GM13977 (cell line): ENCODE results near the gene LPP.

Source experiments
- DNase-seq: peaks from one replicate; pipeline ENCODE4 v3.0.0; 2012; ENCODE audit warnings: low spot score
- in situ Hi-C: fragments of 300-500 bp; cut with MboI; formaldehyde crosslinking; loops from one replicate; pipeline ENCODE4 v1.12.0; 2022; ENCODE audit warnings: low sequenced_read_pairs, low pct_unique_long_range_greater_than_20kb, mixed read lengths, inconsistent platforms; ENCODE audit not compliant: unreplicated experiment
- TF ChIP-seq, protein P1 (sequence below): IDR thresholded peaks from 2 replicates; pipeline ENCODE4 v1.5.1; 2012; ENCODE audit warnings: mild to moderate bottlenecking, control low read depth; ENCODE audit not compliant: insufficient read depth; ENCODE audit errors: extremely low read depth, missing control alignments

The LPP gene

DNA sequence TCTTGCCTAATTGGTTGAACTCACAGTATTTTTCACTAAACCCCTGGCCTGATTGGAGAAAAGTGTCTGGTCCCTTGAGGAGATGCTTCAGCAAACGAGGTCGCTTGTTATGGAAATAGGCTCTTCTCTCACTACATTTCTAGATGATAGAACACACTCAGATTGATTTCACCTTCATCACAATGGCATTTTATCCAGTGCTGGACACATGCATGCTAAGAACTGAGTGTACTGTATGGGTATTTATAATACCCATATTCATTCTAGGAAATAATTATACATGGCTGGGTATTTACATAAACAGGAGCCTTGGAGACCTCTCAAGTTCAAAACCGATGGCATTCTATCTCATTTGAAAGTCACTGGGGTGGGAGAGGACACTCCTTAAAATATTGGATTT is 444.9 kb downstream of the LPP start:
- in situ Hi-C loops: no loop called here
- DNase-seq: no peak
- TF ChIP-seq, protein P1, sequence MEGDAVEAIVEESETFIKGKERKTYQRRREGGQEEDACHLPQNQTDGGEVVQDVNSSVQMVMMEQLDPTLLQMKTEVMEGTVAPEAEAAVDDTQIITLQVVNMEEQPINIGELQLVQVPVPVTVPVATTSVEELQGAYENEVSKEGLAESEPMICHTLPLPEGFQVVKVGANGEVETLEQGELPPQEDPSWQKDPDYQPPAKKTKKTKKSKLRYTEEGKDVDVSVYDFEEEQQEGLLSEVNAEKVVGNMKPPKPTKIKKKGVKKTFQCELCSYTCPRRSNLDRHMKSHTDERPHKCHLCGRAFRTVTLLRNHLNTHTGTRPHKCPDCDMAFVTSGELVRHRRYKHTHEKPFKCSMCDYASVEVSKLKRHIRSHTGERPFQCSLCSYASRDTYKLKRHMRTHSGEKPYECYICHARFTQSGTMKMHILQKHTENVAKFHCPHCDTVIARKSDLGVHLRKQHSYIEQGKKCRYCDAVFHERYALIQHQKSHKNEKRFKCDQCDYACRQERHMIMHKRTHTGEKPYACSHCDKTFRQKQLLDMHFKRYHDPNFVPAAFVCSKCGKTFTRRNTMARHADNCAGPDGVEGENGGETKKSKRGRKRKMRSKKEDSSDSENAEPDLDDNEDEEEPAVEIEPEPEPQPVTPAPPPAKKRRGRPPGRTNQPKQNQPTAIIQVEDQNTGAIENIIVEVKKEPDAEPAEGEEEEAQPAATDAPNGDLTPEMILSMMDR: no peak

DNA sequence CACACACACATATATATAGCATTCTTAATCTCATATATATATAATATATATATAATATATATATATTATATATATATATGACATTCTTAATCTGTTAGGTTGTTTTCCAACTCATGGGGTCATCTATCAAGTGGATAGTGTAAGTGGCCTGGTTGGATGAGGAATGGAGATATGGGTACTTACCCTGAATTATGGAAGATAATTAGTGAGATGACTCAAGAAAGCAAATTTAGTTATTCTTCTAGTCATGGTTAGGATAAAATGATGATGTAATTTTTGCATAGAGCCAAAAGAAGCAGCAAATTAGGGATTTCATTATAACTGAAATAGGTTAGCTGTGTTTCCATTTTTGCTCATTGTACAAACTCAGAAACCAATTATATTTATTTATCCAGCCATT is 448.2 kb downstream of the LPP start:
- in situ Hi-C loops: no loop called here
- DNase-seq: no peak
- TF ChIP-seq, protein P1: no peak

DNA sequence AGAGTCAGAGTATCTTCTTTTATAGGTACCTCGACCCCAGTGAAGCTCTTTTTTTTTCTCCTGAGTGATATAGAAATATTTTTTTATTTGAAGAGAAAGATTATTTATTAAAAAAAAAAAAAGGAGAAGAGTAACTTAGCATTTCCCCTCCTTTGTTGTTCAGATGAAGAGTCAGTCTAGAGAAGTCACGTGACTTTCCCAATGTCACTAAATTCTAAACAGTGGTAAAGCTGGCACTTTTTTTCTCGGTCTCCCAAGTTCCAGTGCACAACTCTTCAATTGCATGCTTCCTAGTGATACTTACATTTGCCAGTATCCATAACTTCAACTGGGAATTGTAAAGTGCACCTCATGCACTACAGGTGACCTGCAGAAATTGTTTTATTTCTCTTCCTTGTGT is 448.7 kb downstream of the LPP start:
- TF ChIP-seq, protein P1: no peak
- in situ Hi-C loops: no loop called here
- no peak for DNase-seq

DNA sequence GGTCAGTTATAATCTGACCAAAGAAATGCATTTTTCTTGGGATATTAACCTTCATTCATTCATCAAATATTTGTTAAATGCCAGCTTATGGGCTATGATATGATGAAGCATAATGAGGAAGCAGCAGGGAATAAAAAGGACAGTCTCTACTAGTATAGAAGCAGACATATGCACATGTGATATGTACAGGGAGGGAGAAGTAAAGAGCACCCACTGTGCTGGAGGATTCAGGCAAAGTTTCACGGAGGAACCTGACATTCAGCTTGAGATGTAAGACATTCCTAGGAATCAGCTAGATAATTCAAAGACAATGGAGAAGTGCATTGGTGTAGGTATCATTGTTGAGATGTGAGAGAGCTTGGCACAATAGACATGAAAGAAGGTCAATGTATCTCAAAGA is 450.7 kb downstream of the LPP start:
- in situ Hi-C loops: no loop called here
- TF ChIP-seq, protein P1: no peak

DNA sequence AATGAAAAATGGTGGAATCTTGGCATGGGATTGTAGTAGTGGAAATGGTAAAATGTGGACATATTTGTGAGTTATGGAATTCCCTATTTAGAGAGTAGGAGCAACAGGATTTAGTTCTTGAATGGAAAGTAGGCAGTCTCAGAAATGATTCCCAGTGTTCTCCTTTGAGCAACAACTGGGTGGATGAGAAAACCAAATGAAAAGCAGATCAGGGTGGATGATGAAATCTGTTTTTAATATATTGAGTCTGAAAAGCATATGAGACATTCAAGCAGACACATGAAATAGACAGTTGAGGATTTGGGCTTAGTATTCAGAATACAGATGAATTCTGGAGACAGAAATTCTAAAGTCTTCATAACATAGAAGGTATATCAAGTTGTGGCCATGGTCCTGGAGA is 451.3 kb downstream of the LPP start:
- TF ChIP-seq, protein P1: no peak
- no peak for DNase-seq
- in situ Hi-C loops: no loop called here

More for the DNA sequence above, 450.7 kb downstream of the LPP start:
- no peak for DNase-seq

DNA sequence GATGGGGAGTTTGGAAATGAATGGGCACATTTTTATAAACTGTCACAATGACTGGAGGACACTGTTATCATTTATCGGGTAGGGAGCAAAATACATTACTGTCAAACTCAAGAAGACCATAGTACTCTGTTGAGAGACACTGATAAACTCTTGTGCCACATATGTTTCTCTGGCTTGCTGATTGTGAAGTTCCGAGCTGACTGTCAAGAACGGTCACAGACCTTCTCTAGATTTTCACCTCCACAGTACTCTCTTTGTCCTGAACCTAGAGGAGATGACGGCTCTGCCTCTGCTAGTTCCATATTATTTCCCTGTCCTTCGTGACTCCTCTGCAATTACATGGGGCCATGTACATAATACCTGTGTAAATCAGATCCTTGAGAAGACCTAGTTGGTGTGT is 451.9 kb downstream of the LPP start:
- TF ChIP-seq, protein P1: no peak
- in situ Hi-C loops: no loop called here
- DNase-seq: no peak

DNA sequence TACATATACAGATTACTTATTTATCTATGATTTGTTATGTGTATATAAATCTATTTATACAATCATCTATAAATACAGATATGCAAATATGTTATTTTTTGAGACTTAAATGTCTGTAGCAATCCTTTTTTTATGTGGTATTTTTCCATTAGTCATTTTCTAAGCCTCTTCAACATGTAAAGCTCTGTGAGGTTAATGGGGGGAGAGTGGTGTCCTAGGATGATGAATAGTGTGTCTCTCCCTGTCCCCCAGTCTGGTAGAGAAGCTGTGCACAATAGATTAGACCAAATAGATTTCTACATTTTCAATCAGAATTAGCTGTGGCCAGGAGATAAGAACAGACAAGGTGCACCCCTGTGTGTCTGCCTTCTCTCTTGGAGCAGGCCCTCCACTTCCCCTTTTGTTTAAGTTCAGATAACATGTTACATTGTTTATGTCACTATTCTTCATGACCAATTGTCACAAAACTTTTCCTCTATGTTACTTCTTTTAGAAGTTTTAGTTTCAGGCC is 453.9 kb downstream of the LPP start:
- in situ Hi-C loops: no loop called here
- no peak for DNase-seq
- TF ChIP-seq, protein P1: no peak
